ENCODE data around the gene C1GALT1.
"Not testable (repeated sequence)": the region's sequence is repeated elsewhere in the genome, so short reads cannot be mapped to it uniquely, and the experiment has no call there.

Gene C1GALT1

GRCh38 chr7:7242899-7243298 is 60.6 kb downstream of the C1GALT1 start:
- DNase-seq: no peak

DNA sequence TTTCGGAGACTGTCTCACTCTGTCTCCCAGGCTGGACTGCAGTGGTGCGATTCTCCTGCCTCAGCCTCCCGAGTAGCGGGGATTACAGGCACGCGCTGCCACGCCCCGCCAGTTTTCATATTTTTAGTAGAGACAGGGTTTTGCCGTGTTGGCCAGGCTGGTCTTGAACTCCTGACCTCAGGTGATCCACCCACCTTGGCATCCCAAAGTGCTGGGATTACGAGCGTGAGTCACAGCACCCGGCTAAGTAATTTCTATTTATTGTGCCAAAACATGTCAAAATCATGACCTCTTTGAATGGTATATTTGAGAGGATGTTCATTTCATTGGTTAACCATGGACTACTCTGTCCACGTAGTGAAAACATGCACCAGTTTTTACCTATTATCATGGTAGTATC is 62.9 kb downstream of the C1GALT1 start:
- not testable (repeated sequence) for DNase-seq

DNA sequence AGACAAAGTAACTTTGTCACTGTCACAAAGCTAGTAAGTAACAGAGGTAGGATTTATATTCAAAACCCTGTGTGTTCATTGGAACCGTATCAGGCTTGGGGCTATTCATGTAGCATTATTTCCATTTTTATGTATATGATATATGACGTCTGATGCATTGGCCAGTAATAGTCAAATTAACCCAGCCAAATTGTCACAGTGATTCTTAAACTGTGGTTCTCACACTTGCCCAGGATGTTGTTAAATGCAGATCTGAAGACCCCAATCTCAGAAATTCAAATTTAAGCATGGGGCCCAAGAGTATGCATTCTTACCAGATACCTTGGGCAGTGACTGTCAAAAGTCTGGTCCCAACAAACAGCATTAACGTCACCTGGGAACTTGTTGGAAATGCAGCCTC is 63.9 kb downstream of the C1GALT1 start:
- no peak for DNase-seq

GRCh38 chr7:7247658-7248057 is 65.3 kb downstream of the C1GALT1 start:
- no peak for DNase-seq

GRCh38 chr7:7249814-7250213 is 67.5 kb downstream of the C1GALT1 start:
- DNase-seq: no peak

DNA sequence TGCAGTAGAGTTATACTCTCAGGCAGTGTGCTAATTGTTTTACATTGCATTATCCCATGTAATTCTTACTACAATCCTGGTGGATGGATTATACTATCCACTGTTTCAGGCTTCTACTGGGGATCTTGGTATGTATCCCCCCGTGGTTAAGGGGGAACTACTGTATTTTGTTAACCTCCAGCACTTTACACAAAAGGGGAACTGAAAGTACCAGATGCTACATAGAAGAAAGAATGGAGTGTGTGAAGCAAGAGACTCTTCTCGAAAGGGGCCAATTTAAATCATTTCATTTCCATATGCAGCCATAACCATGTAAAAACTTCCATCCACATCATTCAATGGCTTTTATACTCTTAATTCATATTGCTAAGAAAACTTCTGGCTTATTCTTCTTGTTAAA is 69.4 kb downstream of the C1GALT1 start:
- no peak for DNase-seq

GRCh38 chr7:7254319-7254718 is 72.0 kb downstream of the C1GALT1 start:
- DNase-seq: no peak

GRCh38 chr7:7254908-7255307 is 72.6 kb downstream of the C1GALT1 start:
- no peak for DNase-seq

GRCh38 chr7:7256731-7257274 is 74.5 kb downstream of the C1GALT1 start:
- DNase-seq: no peak

GRCh38 chr7:7257899-7258692 is 75.8 kb downstream of the C1GALT1 start:
- DNase-seq: no peak

- no peak for DNase-seq
These were observed 79.5 kb downstream of the C1GALT1 start for GRCh38 chr7:7261863-7262262.

DNA sequence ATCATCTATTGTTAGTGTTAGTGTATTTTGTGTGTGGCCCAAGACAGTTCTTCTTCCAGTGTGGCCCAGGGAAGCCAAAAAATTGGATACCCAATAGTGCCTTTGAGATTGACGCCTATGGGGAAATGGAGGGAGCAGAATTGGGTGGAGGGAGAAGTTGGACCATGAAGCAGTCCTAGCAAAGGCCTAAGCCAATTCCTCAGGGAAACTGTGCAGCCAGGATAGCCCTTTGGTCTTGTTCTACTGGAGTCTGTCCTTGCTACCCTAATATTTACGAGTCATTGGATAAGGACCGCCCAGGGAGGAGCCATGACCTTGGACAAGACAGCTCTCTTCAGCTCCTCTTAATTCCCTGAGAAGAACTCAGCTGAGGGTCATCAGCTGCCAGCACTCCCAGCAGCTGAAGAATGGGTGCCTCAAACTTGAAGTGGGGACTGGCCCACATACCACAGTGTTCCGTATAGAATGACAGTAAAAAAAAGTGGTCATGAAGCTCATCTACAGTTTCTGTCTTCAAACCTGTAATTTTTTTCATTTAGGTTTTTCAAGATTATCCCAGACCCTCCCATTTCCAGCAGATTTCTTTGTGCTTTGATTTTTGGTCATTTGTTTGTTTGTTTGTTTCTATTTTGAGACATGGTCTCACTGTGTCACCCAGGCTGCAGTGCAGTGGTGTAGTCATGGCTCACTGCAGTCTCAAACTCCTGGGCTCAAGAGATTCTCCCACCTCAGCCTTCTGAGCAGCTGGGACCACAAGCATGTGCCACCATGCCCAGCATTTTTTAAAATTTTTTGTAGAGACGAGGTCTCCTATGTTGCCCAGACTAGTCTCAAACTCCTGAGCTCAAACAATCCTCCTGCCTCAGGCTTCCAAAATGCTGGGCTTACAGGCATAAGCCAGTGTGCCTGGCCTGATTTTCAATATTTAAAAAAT is 81.2 kb downstream of the C1GALT1 start:
- DNase-seq: no peak

GRCh38 chr7:7264306-7265040 is 82.1 kb downstream of the C1GALT1 start:
- no peak for DNase-seq

DNA sequence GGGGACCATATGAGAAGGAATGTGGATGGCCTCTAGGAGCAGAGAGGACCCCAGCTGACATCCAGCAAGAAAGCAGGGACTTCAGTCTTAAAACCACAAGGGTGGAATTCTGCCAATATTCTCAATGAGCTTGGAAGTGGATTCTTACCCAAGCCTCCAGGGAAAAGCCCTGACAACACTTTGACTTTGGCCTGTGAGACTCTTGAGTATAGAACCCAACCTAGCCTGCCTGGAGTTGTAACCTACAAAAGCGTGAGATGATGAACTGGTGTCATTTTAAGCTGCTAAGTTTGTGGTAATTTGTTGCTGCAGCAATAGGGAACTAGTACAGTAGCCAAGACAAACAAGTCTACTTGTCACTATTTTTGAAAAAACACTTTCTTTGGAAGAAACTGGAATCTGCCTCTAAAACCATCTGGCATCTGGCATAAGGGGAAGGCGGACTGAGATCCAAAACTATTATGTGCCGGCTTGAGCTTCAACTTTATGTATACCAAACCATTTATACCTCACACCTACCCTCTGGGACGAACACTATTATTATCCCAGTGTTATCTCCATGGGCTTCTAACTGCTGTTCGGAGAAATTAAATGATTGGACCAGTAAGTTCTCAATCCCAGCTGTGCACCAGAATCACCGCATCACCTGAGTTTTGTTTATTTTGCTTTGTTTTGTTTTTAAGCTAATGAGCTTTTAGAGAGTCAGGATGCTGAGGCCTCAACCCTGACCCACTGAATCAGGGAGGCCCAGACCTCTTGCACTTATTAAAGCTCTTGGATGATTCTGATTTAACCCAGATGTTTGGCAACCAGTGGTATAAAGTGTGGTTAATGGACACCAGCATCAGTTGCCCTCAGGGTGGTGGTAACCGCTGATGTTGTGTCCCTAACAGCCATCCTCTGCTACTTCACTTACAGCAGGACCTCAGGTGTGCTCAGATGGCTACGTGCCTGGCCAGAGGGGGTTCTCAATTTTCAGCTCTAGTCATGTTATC is 83.0 kb downstream of the C1GALT1 start:
- DNase-seq: peak; percentile 17

DNA sequence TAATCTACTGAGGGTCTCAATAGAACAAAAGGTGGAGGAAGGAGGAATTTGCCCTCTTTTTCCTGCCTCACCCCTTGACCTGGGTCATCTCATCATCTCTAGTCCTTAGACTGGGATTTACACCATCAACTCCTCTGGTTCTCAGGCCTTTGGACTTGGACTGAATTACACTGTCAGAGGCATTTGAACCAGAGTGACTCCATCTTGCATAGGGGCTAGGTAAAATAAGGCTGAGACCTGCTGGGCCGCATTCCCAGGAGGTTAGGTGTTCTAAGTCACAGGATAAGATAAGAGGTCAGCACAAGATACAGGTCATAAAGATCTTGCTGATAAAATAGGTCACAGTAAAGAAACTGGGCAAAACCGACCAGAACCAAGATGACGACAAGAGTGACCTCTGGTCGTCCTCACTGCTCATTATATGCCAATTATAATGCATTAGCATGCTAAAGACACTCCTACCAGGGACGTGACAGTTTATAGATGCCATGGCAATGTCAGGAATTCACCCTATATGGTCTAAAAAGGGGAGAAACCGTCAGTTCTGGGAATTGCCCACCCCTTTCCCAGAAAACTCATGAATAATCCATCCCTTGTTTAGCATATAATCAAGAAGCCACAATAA is 84.0 kb downstream of the C1GALT1 start:
- DNase-seq: no peak

DNA sequence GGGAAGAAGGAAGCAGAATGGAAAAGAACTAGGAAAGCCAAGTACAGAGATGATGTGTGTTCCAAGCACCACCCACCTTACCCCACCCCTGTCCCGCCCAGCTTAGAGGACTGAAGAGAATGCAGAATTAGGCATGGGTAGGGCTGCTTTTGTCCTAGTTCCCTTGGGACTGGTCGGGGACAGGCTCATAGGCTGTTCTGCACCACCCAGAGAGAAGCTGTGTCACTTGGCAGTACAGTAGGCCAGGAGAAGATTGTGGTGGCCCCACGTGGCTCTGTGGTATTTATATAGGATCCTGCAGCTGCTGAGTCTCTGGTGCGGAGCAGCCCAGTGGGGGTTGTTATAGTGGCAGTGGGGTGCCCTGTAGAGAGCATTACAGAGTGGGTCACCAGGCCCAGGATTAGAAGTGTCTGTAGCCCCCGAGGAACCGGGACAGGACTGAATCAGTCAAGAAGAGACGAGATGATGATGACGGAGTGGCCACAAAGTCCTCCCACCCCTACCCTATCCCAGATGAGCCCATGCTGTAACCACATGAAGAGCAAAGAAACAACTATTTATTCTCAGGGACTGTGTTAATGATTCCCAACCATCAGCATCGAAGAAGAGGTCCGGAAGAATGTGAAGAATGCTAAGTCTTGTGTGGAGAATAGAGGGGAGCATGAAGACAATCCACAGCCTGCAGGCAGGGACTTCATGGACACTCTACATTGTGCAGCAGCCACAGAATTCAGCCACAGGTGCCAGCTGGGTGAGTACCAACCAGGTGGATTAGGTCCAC is 88.9 kb downstream of the C1GALT1 start:
- peak; percentile 65 for DNase-seq

GRCh38 chr7:7272294-7272693 is 90.0 kb downstream of the C1GALT1 start:
- DNase-seq: no peak

GRCh38 chr7:7274782-7275181 is 92.4 kb downstream of the C1GALT1 start:
- DNase-seq: no peak

GRCh38 chr7:7276161-7276560 is 93.8 kb downstream of the C1GALT1 start:
- no peak for DNase-seq

DNA sequence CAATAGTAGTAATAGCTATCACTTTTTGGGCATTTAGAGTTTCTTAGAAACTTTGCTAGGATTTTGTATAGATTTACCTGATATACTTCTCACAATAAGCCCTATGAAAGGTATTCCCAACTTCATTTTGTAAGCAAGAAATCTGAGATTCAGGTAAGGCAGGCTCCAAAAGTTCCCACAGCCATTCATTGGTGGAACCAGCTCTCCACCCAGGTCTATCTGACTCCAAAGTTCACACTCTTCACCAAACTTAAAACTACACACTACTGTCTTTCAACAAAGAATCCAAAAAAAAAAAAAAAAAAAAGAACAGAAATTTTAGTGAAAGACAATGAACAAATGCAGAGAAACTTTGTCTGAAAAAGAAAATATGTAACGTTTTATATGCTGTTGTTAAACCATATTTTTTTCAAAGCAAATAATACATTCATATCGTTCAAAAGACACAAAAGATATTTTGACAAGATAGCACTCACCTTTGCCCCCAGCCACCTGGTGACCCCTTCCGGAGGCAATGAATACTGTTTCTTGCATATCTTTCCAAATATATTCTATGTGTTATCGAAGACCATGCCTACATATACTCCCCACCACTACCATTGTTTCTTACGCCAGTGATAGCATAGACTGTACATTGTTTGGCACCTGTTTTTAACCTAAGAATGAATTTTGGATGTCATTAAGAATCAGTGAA is 108.2 kb downstream of the C1GALT1 start:
- DNase-seq: no peak
